HG03439 (cell line): Measurements from ENCODE around the gene ENO2.
"Not testable (repeated sequence)": the region's sequence is repeated elsewhere in the genome, so short reads cannot be mapped to it uniquely, and the experiment has no call there.

Experiments
- ATAC-seq: cut with Tn5 transposase; IDR thresholded peaks from one replicate; pipeline ENCODE4 v1.9.1; 2021; ENCODE audit warnings: mild to moderate bottlenecking, moderate library complexity; ENCODE audit not compliant: unreplicated experiment

Gene ENO2

GRCh38 chr12:6914246-6914946 lies at the start of gene ENO2:
ENO2 (plus strand) TSS chr12:6914580; CDS start chr12:6915833, 1,253 bp downstream.
- ATAC-seq = peak; percentile 67

GRCh38 chr12:6865307-6865706 lies 49.1 kb upstream of the ENO2 start:
- ATAC-seq = not testable (repeated sequence)

- no peak for ATAC-seq
Observed at GRCh38 chr12:6866163-6866919, 48.0 kb upstream of the ENO2 start.

GRCh38 chr12:6866920-6867412 lies 47.4 kb upstream of the ENO2 start:
- ATAC-seq = no peak

- ATAC-seq = peak; percentile 57
Observed at GRCh38 chr12:6867413-6868210, 46.8 kb upstream of the ENO2 start, which contains the start of gene TPI1. TPI1 (plus strand) TSS chr12:6867531; CDS start chr12:6867567, 36 bp downstream.

- ATAC-seq = no peak
Observed at GRCh38 chr12:6868211-6869048, 46.0 kb upstream of the ENO2 start.

GRCh38 chr12:6869049-6870021 lies 45.0 kb upstream of the ENO2 start:
- ATAC-seq = no peak

- ATAC-seq = not testable (repeated sequence)
Observed at GRCh38 chr12:6870304-6870703, 44.1 kb upstream of the ENO2 start.

- no peak for ATAC-seq
Observed at GRCh38 chr12:6871052-6871957, 43.1 kb upstream of the ENO2 start.

- peak; percentile 29 for ATAC-seq
Observed at GRCh38 chr12:6872073-6873048, 42.0 kb upstream of the ENO2 start.

- ATAC-seq = peak; percentile 66
Observed at GRCh38 chr12:6873094-6874014, 41.0 kb upstream of the ENO2 start, which contains the start of gene SPSB2. SPSB2 (minus strand) TSS chr12:6873303; CDS start chr12:6872901, 402 bp downstream.

GRCh38 chr12:6874015-6874368 lies 40.4 kb upstream of the ENO2 start:
- not testable (repeated sequence) for ATAC-seq

- not testable (repeated sequence) for ATAC-seq
Observed at GRCh38 chr12:6879824-6880223, 34.6 kb upstream of the ENO2 start.

GRCh38 chr12:6883252-6883651 lies 31.1 kb upstream of the ENO2 start:
- ATAC-seq = no peak

- ATAC-seq = no peak
Observed at GRCh38 chr12:6883683-6884082, 30.7 kb upstream of the ENO2 start.

GRCh38 chr12:6884539-6884938 lies 29.8 kb upstream of the ENO2 start:
- ATAC-seq = no peak
